SU-DHL-6 (cell line): ENCODE results near the gene AGPS.

ENCODE experiments used
- EZH2phosphoT487 ChIP-seq: fragments of 200-600 bp; sonication (generic), shearing (Covaris generic); conservative IDR thresholded peaks from 2 replicates; pipeline ENCODE4 v1.6.1; 2018; ENCODE audit warnings: mild to moderate bottlenecking, antibody characterized with exemption, low read length, moderate library complexity, mixed read lengths
- TF ChIP-seq, protein P1 (sequence below): fragments of 200-600 bp; sonication (generic); IDR thresholded peaks from one replicate; pipeline ENCODE4 v1.5.1; 2017; ENCODE audit warnings: antibody characterized with exemption, mild to moderate bottlenecking, low read length, moderate library complexity; ENCODE audit not compliant: insufficient read depth, poor library complexity, severe bottlenecking

DNA sequence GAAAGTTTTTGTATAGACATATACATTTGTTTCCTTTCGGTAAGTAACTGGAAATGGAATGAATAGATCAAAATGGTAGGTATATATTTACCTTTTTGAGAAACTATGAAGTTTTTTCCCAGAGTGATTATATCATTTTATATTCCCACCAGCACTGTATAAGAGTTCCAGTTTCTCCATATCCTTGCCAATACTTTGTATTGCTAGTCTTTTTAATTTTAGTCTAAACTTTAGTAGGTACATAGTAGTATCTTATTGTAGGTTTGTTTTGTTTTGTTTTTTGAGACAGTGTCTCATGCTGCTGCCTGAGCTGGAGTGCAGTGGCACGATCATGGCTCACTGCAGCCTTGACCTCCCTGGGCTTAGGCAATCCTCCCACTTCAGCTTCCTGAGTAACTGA is 56.6 kb downstream of the AGPS start:
- TF ChIP-seq, protein P1, sequence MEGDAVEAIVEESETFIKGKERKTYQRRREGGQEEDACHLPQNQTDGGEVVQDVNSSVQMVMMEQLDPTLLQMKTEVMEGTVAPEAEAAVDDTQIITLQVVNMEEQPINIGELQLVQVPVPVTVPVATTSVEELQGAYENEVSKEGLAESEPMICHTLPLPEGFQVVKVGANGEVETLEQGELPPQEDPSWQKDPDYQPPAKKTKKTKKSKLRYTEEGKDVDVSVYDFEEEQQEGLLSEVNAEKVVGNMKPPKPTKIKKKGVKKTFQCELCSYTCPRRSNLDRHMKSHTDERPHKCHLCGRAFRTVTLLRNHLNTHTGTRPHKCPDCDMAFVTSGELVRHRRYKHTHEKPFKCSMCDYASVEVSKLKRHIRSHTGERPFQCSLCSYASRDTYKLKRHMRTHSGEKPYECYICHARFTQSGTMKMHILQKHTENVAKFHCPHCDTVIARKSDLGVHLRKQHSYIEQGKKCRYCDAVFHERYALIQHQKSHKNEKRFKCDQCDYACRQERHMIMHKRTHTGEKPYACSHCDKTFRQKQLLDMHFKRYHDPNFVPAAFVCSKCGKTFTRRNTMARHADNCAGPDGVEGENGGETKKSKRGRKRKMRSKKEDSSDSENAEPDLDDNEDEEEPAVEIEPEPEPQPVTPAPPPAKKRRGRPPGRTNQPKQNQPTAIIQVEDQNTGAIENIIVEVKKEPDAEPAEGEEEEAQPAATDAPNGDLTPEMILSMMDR, result no peak
- TF ChIP-seq EZH2phosphoT487, result no peak
